ENCODE measurements around the gene ACER2.
A peak's percentile ranks its signal among the peaks of the same experiment; 100 is the strongest.

Gene ACER2

DNA sequence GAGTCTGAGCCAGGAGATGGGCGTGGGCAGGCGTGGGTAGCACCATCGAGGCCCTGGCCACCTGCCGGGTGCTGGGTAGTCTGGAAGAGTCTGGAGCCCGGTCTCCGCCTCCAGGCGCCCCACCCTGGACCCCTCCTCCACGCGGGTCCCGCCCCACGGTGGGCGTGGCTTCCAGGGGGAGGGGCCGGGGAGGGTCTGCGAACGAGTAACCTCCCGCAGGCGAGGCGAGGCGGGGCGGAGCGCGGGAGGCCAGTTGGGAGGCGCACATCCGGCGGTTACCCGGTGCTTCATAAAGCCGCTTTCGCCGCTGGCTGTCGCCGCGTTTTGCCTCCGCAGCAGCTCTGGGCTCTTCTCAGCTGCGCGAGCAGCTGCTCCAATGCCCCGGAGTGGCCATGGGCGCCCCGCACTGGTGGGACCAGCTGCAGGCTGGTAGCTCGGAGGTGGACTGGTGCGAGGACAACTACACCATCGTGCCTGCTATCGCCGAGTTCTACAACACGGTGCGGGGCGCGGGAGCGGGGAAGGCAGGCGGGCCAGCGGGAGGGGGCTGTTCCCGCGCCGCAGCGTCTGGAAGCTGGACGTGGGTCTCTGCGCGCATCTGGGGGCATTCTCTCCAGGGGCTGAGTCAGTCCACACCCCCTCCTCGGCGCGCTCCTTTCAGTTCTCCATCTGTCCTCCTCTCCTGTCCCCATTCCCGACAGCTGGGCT is at the start of gene ACER2:
Gene ACER2, plus strand, starts transcription at position 317 of the 708 bp plus-strand sequence. Its CDS starts 76 bp downstream, at position 393.
- Histone ChIP-seq H3K9me3 (ENCODE audit: control insufficient read depth, insufficient read depth, low read length) (no peaks in the 10 kb centered on the region), H3K27me3 (ENCODE audit: control insufficient read depth, insufficient read depth, low read length) (peaks cover 17% of the 10 kb centered on the region), H3K4me3 (ENCODE audit: low read depth, low read length) (peak within 1 kb of the TSS; percentile 77), H3K4me1 (ENCODE audit: control insufficient read depth, insufficient read depth, low read length) (peaks cover 15% of the 10 kb centered on the region), H3K9ac (ENCODE audit: low read depth, low read length) (peak within 1 kb of the TSS; percentile 65), H3K36me3 (ENCODE audit: control insufficient read depth, insufficient read depth, low read length) (0 out of 2 replicates have a peak, but pooled peaks cover 7% of the 10 kb centered on the region), H3K27ac (ENCODE audit: low read depth, low read length) (peak within 1 kb of the TSS; percentile 92)

DNA sequence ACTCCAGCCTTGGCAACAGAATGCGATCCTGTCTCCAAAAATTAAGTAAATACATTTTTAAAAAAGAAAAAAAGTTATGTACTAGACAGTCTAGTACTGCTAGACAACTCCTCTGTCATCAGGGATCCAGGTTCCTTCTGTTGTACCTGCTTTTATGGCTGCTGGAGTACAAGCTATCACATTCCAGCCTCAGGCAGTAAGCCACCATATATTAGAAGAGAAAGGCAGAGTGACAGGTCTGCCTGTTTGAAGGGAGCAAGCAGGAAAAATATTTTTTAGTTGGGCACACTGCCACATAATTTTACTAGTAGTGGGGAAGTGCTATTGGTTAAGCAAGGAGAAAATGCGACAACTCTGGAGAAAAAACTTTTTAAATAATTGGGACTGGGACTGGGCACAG is 39.7 kb upstream of the ACER2 start:
- no peak overlapping the region for H3K9ac ChIP-seq (ENCODE audit: low read depth, low read length)
- no peaks in the 10 kb centered on the region for H3K9me3 ChIP-seq (ENCODE audit: control insufficient read depth, insufficient read depth, low read length)
- peaks cover 72% of the 10 kb centered on the region for H3K36me3 ChIP-seq (ENCODE audit: control insufficient read depth, insufficient read depth, low read length)
- no peak overlapping the region for H3K4me3 ChIP-seq (ENCODE audit: low read depth, low read length)
- no peaks in the 10 kb centered on the region for H3K27me3 ChIP-seq (ENCODE audit: control insufficient read depth, insufficient read depth, low read length)
- H3K4me1 ChIP-seq (ENCODE audit: control insufficient read depth, insufficient read depth, low read length): no peaks in the 10 kb centered on the region
- no peak overlapping the region for H3K27ac ChIP-seq (ENCODE audit: low read depth, low read length)

- Histone ChIP-seq H3K27me3 (ENCODE audit: control insufficient read depth, insufficient read depth, low read length) (no peaks in the 10 kb centered on the region), H3K36me3 (ENCODE audit: control insufficient read depth, insufficient read depth, low read length) (peaks cover 78% of the 10 kb centered on the region), H3K27ac (ENCODE audit: low read depth, low read length) (peak overlapping the region; percentile 56), H3K9ac (ENCODE audit: low read depth, low read length) (no peak overlapping the region), H3K4me3 (ENCODE audit: low read depth, low read length) (no peak overlapping the region), H3K9me3 (ENCODE audit: control insufficient read depth, insufficient read depth, low read length) (no peaks in the 10 kb centered on the region), H3K4me1 (ENCODE audit: control insufficient read depth, insufficient read depth, low read length) (no peaks in the 10 kb centered on the region)
Measured at GRCh38 chr9:19371942-19372341, 36.9 kb upstream of the ACER2 start.

DNA sequence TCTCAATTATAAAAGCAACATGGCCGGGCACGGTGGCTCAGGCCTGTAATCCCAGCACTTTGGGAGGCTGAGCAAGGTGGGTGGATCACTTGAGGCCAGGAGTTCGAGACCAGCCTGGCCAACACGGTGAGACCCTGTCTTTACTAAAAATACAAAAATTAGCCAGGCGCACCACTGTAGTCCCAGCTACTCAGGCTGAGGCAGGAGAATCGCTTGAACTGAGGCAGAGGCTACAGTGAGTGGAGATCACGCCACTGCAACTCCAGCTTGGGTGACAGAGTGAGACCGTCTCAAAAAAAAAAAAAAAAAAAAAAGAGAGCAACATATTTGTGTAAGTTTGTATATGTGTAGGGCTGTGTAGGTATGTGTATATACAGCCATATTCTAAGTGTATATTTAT is 36.2 kb upstream of the ACER2 start:
- Histone ChIP-seq H3K4me1 (ENCODE audit: control insufficient read depth, insufficient read depth, low read length) (no peaks in the 10 kb centered on the region), H3K36me3 (ENCODE audit: control insufficient read depth, insufficient read depth, low read length) (peaks cover 84% of the 10 kb centered on the region), H3K4me3 (ENCODE audit: low read depth, low read length) (no peak overlapping the region), H3K27me3 (ENCODE audit: control insufficient read depth, insufficient read depth, low read length) (no peaks in the 10 kb centered on the region), H3K9me3 (ENCODE audit: control insufficient read depth, insufficient read depth, low read length) (no peaks in the 10 kb centered on the region), H3K27ac (ENCODE audit: low read depth, low read length) (peak overlapping the region; percentile 56), H3K9ac (ENCODE audit: low read depth, low read length) (no peak overlapping the region)

DNA sequence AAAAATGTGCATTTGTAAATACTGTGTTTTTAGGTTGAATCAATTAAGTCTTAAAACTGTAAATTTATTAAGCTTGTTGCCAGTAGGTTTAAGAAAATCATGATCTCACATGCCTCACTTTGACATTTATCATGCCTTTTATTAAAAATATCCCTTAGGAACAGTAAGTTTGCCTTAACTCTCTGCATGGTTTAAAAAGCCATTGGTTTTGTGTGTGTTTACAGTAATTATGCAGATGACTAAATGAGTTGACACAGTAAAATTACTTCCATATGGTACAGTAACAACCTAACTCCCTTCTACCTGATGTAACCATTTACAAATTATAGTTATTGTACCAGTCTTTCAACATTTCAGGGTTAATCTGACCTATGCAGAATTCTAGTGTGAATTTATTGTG is 35.3 kb upstream of the ACER2 start:
- H3K9me3 ChIP-seq (ENCODE audit: control insufficient read depth, insufficient read depth, low read length): no peaks in the 10 kb centered on the region
- H3K27ac ChIP-seq (ENCODE audit: low read depth, low read length): peak overlapping the region; percentile 21
- H3K27me3 ChIP-seq (ENCODE audit: control insufficient read depth, insufficient read depth, low read length): no peaks in the 10 kb centered on the region
- no peaks in the 10 kb centered on the region for H3K4me1 ChIP-seq (ENCODE audit: control insufficient read depth, insufficient read depth, low read length)
- H3K36me3 ChIP-seq (ENCODE audit: control insufficient read depth, insufficient read depth, low read length): peaks cover 88% of the 10 kb centered on the region
- no peak overlapping the region for H3K9ac ChIP-seq (ENCODE audit: low read depth, low read length)
- no peak overlapping the region for H3K4me3 ChIP-seq (ENCODE audit: low read depth, low read length)

DNA sequence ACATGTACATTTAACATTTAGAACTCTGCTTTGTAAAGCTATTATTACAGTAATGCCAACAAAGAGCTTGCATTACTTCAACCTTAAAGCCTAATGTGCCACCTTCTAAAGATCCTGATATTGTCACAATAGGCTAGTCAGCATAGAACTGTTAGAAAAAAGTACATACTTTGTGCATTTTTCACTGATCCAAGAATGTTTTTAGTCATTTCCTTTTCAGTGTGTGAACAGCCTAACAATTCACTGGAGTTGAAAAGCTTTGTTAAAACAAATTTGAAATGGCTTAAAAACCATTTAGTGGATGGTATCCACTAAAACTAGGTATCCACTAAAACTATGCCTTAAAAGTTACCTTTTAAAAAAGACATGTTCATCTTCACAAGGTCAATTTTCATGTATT is 33.3 kb upstream of the ACER2 start:
- no peaks in the 10 kb centered on the region for H3K9me3 ChIP-seq (ENCODE audit: control insufficient read depth, insufficient read depth, low read length)
- H3K27ac ChIP-seq (ENCODE audit: low read depth, low read length): peak overlapping the region; percentile 34

GRCh38 chr9:19376931-19377330 is 31.9 kb upstream of the ACER2 start:
- no peak overlapping the region for H3K9ac ChIP-seq (ENCODE audit: low read depth, low read length)
- H3K4me3 ChIP-seq (ENCODE audit: low read depth, low read length): no peak overlapping the region

More for the DNA sequence above, 33.3 kb upstream of the ACER2 start:
- Histone ChIP-seq H3K4me3 (ENCODE audit: low read depth, low read length) (no peak overlapping the region), H3K36me3 (ENCODE audit: control insufficient read depth, insufficient read depth, low read length) (peaks cover 84% of the 10 kb centered on the region), H3K4me1 (ENCODE audit: control insufficient read depth, insufficient read depth, low read length) (no peaks in the 10 kb centered on the region), H3K9ac (ENCODE audit: low read depth, low read length) (no peak overlapping the region), H3K27me3 (ENCODE audit: control insufficient read depth, insufficient read depth, low read length) (no peaks in the 10 kb centered on the region)

GRCh38 chr9:19378164-19378563 is 30.6 kb upstream of the ACER2 start:
- Histone ChIP-seq H3K27me3 (ENCODE audit: control insufficient read depth, insufficient read depth, low read length) (no peaks in the 10 kb centered on the region), H3K36me3 (ENCODE audit: control insufficient read depth, insufficient read depth, low read length) (peaks cover 64% of the 10 kb centered on the region), H3K4me3 (ENCODE audit: low read depth, low read length) (peak overlapping the region; percentile 99), H3K9ac (ENCODE audit: low read depth, low read length) (peak overlapping the region; percentile 98), H3K9me3 (ENCODE audit: control insufficient read depth, insufficient read depth, low read length) (no peaks in the 10 kb centered on the region), H3K27ac (ENCODE audit: low read depth, low read length) (peak overlapping the region; percentile 95), H3K4me1 (ENCODE audit: control insufficient read depth, insufficient read depth, low read length) (no peaks in the 10 kb centered on the region)

More at GRCh38 chr9:19376931-19377330, 31.9 kb upstream of the ACER2 start:
- H3K27me3 ChIP-seq (ENCODE audit: control insufficient read depth, insufficient read depth, low read length): no peaks in the 10 kb centered on the region
- no peaks in the 10 kb centered on the region for H3K9me3 ChIP-seq (ENCODE audit: control insufficient read depth, insufficient read depth, low read length)
- H3K4me1 ChIP-seq (ENCODE audit: control insufficient read depth, insufficient read depth, low read length): no peaks in the 10 kb centered on the region
- peaks cover 71% of the 10 kb centered on the region for H3K36me3 ChIP-seq (ENCODE audit: control insufficient read depth, insufficient read depth, low read length)
- peak overlapping the region; percentile 43 for H3K27ac ChIP-seq (ENCODE audit: low read depth, low read length)

DNA sequence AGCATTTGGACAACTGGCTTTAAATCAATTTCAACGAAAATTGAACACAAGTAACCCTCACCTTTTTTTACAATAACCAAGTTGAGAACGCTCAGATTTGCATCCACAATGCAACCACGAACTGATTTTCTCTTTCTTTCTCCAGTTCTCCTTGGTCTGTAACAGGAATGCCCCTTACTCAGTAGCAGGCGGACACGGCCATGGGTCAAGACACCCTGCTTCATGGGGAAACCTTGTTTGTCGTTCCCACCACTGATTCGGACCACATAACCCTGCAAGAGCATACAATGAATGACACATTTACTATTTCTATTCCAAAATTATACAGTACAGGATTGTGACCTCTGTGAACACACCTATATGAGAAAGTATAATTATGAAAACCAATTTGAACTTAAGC is 30.2 kb upstream of the ACER2 start:
- peak overlapping the region; percentile 99 for H3K4me3 ChIP-seq (ENCODE audit: low read depth, low read length)
- H3K9me3 ChIP-seq (ENCODE audit: control insufficient read depth, insufficient read depth, low read length): no peaks in the 10 kb centered on the region
- H3K27ac ChIP-seq (ENCODE audit: low read depth, low read length): peak overlapping the region; percentile 95
- no peaks in the 10 kb centered on the region for H3K4me1 ChIP-seq (ENCODE audit: control insufficient read depth, insufficient read depth, low read length)
- peak overlapping the region; percentile 98 for H3K9ac ChIP-seq (ENCODE audit: low read depth, low read length)
- H3K36me3 ChIP-seq (ENCODE audit: control insufficient read depth, insufficient read depth, low read length): peaks cover 59% of the 10 kb centered on the region
- H3K27me3 ChIP-seq (ENCODE audit: control insufficient read depth, insufficient read depth, low read length): no peaks in the 10 kb centered on the region

- Histone ChIP-seq H3K9me3 (ENCODE audit: control insufficient read depth, insufficient read depth, low read length) (no peaks in the 10 kb centered on the region), H3K4me3 (ENCODE audit: low read depth, low read length) (peak overlapping the region; percentile 99), H3K4me1 (ENCODE audit: control insufficient read depth, insufficient read depth, low read length) (no peaks in the 10 kb centered on the region), H3K36me3 (ENCODE audit: control insufficient read depth, insufficient read depth, low read length) (peaks cover 52% of the 10 kb centered on the region), H3K9ac (ENCODE audit: low read depth, low read length) (peak overlapping the region; percentile 98), H3K27ac (ENCODE audit: low read depth, low read length) (peak overlapping the region; percentile 95), H3K27me3 (ENCODE audit: control insufficient read depth, insufficient read depth, low read length) (no peaks in the 10 kb centered on the region)
Measured at GRCh38 chr9:19379283-19379682, 29.5 kb upstream of the ACER2 start.

- peaks cover 48% of the 10 kb centered on the region for H3K36me3 ChIP-seq (ENCODE audit: control insufficient read depth, insufficient read depth, low read length)
- no peaks in the 10 kb centered on the region for H3K27me3 ChIP-seq (ENCODE audit: control insufficient read depth, insufficient read depth, low read length)
- no peaks in the 10 kb centered on the region for H3K4me1 ChIP-seq (ENCODE audit: control insufficient read depth, insufficient read depth, low read length)
- peak overlapping the region; percentile 95 for H3K27ac ChIP-seq (ENCODE audit: low read depth, low read length)
- peak overlapping the region; percentile 98 for H3K9ac ChIP-seq (ENCODE audit: low read depth, low read length)
- H3K4me3 ChIP-seq (ENCODE audit: low read depth, low read length): peak overlapping the region; percentile 99
- no peaks in the 10 kb centered on the region for H3K9me3 ChIP-seq (ENCODE audit: control insufficient read depth, insufficient read depth, low read length)
Measured at GRCh38 chr9:19379697-19380046, 29.1 kb upstream of the ACER2 start.

Data from HUES48 (cell line).